Measurements from ENCODE around the gene COPG1. TPM values are rescaled to one million over a fixed set of nuclear protein-coding genes. Genes with fewer than 3 reads are reported as not detected.

The COPG1 gene
- total and polyA plus RNA-seq, 2 of the 13 experiments (the other 11 are each of a cell fraction or from before 2014, with no cell fraction given), result 98.6 to 166 TPM

- TF ChIP-seq ZNF18 (CRISPR knock-in tag; IDR thresholded peaks at IDR 0.05; ENCODE audit: insufficient replicate concordance) (no peak), PBX2 (CRISPR knock-in tag; IDR thresholded peaks at IDR 0.05) (no peak), PHF21A (CRISPR knock-in tag; IDR thresholded peaks at IDR 0.05) (no peak), ISL2 (CRISPR knock-in tag; IDR thresholded peaks at IDR 0.05) (0 out of 2 replicates have a peak, but pooled peaks have one; percentile 2), POGK (CRISPR knock-in tag; conservative IDR thresholded peaks at IDR 0.05) (no peak; the same call in 1 of the 2 replicates), NFE2L2 (IDR thresholded peaks at IDR 0.05; ENCODE audit: low read length) (no peak), ZNF616 (CRISPR knock-in tag; IDR thresholded peaks at IDR 0.05; ENCODE audit: low read depth) (no peak), KLF13 (CRISPR knock-in tag; IDR thresholded peaks at IDR 0.05) (no peak), YY1 (IDR thresholded peaks at IDR 0.05; ENCODE audit: insufficient read depth, insufficient replicate concordance, low read depth, low read length) (peak; percentile 62), BRF2 (CRISPR knock-in tag; IDR thresholded peaks at IDR 0.05) (no peak), ZSCAN22 (CRISPR knock-in tag; IDR thresholded peaks at IDR 0.05) (0 out of 2 replicates have a peak, but pooled peaks have one; percentile 26), NFYB (CRISPR knock-in tag; IDR thresholded peaks at IDR 0.05) (peak; percentile 79), ZBTB37 (CRISPR knock-in tag; IDR thresholded peaks at IDR 0.05) (no peak), ZBTB42 (CRISPR knock-in tag; IDR thresholded peaks at IDR 0.05) (no peak), REL (CRISPR knock-in tag; conservative IDR thresholded peaks at IDR 0.05) (no peak; the same call in 1 of the 2 replicates), ZBTB14 (CRISPR knock-in tag; IDR thresholded peaks at IDR 0.05) (peak; percentile 88), HDAC6 (IDR thresholded peaks at IDR 0.05; ENCODE audit: low read depth, low read length) (0 out of 2 replicates have a peak, but pooled peaks have one; percentile 40), ELF1 (CRISPR knock-in tag; IDR thresholded peaks at IDR 0.05) (no peak)
Observed at GRCh38 chr3:129314386-129315222, 65.2 kb downstream of the COPG1 start (continued).
